H1 (cell line): Measurements from ENCODE around the gene MACROD1.
A peak's percentile ranks its signal among the peaks of the same experiment; 100 is the strongest.

Experiments used
- CTCF ChIP-seq, 3 experiments: IDR thresholded peaks; 1 replicate in 2 of 3; 2 replicates in 1 of 3; pipeline versions ENCODE4 v1.5.1 to v1.6.1; 2011; ENCODE audit warnings: low read length in 3 of 3, mild to moderate bottlenecking in 3 of 3, inconsistent platforms in 2 of 3, low read depth in 1 of 3, moderate library complexity in 1 of 3; ENCODE audit not compliant: insufficient read depth in 1 of 3; ENCODE audit errors: control extremely low read depth in 1 of 3
- EGR1 ChIP-seq: IDR thresholded peaks from 2 replicates; pipeline ENCODE4 v1.6.1; 2011; ENCODE audit warnings: low read depth, low read length, borderline replicate concordance
- POLR2A ChIP-seq, 2 experiments: IDR thresholded peaks; 1 replicate in 1 of 2; 2 replicates in 1 of 2; pipeline ENCODE4 v1.6.1; 2011; ENCODE audit warnings: low read depth in 2 of 2, low read length in 2 of 2, mild to moderate bottlenecking in 2 of 2; ENCODE audit errors: control extremely low read depth in 1 of 2
- RFX5 ChIP-seq: IDR thresholded peaks from 2 replicates; pipeline ENCODE4 v1.6.1; 2011; ENCODE audit warnings: low read depth, low read length, improper control_type of control experiment, borderline replicate concordance
- TAF1 ChIP-seq: IDR thresholded peaks from 2 replicates; pipeline ENCODE4 v1.6.1; 2011; ENCODE audit warnings: mild to moderate bottlenecking, low read depth, low read length

- TF ChIP-seq EGR1 (peak; percentile 75; the same call in 1 of the 2 replicates), TAF1 (peak; percentile 63), CTCF (IDR thresholded peaks at IDR 0.05; ENCODE audit: control extremely low read depth in 1 of 3, insufficient read depth in 1 of 3, low read depth in 1 of 3, low read length in 3 of 3) (peak; percentile 35 to 50 (median 42)), RFX5 (no peak), POLR2A (IDR thresholded peaks at IDR 0.05; ENCODE audit: control extremely low read depth in 1 of 2, low read depth in 2 of 2, low read length in 2 of 2) (peak in 1 of 2 experiments; percentile 47; a peak in 2 of 3 replicates)
These were observed 20.0 kb upstream of the MACROD1 start, which contains the start of gene STIP1 for GRCh38 chr11:64185693-64186491.
